HG03378 (cell line): ENCODE data around the gene CEP164.
"Not testable (repeated sequence)": the region's sequence is repeated elsewhere in the genome, so short reads cannot be mapped to it uniquely, and the experiment has no call there.

Source experiments
- ATAC-seq: cut with Tn5 transposase; IDR thresholded peaks from one replicate; pipeline ENCODE4 v1.9.1; 2021; ENCODE audit warnings: mild to moderate bottlenecking, moderate library complexity; ENCODE audit not compliant: unreplicated experiment

The CEP164 gene

GRCh38 chr11:117437041-117437790, 109.6 kb downstream of the CEP164 start:
- no peak for ATAC-seq

DNA sequence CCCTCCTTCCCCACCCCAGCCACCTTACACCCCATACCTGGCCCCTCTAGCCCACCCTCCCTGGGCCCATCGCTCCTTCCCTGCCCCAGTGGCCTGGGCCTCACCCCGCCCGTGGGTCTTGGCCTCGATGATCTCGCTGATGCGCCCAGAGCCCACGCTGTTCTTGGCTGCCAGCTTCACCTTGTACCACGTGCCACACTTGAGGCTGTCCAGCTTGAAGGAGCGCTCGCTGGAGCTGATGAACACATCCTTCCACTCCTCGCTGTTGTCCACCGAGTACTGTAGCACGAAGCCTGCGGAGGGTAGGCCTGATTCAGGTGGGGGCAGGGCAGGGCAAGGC, 110.1 kb downstream of the CEP164 start:
- ATAC-seq: no peak

DNA sequence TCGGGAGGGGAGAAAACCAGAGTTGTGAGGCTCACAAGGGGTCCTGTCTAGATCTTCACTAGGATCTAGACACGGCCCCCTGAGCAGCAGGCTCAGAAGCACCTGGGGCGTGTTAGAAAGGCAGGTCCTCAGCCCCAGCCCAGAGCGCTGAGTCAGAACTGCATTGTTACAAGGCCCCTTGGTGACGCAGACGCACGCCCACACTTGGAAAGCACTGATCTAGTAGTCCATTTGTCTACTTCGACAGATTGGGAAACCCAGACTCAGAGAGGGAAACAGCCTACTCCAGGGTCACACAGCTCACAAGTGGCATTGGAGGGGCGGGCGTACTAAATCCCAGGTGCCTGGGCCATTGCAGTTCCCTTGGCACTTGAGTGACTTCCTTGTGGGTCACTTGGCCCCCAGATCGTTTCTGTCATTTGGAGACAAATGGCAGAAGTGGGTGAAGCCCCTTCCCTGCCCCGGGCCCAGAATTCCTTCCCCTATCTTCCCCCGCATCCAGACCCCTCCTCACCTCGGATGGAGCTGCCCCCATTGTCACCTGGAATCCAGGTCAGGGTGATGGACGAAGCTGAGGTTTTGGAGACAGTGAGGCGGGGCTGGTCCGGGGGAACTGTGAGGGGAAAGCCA, 110.8 kb downstream of the CEP164 start:
- ATAC-seq: no peak

DNA sequence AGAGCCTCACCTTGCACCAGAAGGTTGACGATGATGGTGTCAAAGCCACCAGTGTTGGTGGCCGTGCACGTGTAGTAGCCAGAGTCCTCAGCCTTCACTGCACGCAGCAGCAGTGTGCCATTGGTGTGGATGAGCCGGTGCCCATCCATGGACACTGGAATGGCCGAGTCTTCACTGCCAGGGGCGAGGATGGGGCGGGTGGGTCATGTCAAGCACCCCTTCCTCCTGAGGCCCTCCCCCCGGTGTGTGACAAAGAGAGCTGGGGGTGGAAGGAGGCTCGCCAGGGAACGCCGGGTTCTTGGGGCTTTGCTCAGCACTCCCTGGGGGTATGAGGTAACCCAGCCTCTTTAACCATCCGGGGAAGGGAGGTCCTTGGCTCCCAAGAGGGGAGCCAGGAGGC, 111.6 kb downstream of the CEP164 start:
- no peak for ATAC-seq

- ATAC-seq: no peak
These were observed 112.6 kb downstream of the CEP164 start for GRCh38 chr11:117440258-117440657.

DNA sequence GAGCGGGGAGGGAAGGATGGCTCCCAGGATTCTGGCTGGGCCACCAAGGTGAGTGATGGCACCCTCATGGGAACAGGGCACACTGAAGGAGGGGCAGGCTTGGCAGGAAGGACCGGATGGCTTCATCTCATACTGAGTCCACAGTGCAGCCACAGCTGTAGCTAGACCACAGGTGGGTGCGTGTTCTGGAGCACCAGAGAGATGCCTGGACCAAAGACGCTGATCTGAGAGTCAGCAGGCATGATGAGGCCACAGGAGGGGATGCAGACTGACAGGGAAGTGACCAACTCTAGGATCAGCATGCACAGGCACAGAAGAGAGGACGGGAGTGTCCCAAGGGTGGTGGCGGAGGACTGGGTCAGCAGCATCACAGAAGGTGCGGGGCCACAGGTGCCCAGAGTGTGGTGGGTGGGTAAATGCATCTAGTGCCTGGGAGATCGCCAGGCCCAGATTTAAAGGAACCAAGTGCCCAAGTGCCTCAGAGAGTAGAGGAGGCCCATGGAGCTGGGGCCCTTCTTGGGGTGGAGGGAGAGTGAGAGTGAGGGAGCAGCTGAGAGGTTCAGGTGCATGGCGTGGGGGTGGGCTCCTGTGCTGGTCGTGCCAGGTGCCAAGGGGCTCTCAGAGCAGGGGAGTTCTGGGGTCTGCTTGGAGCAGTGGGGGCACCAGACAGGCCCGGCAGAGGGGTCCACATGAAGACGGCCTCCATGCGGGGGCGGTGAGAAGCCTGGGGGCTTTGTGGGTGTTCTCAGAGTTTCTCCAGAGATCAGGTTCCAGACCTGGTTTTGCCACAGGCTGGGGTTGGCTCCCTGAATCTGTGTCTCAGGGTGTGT, 113.7 kb downstream of the CEP164 start:
- ATAC-seq: no peak

- no peak for ATAC-seq
These were observed 114.6 kb downstream of the CEP164 start for GRCh38 chr11:117442049-117442868.

DNA sequence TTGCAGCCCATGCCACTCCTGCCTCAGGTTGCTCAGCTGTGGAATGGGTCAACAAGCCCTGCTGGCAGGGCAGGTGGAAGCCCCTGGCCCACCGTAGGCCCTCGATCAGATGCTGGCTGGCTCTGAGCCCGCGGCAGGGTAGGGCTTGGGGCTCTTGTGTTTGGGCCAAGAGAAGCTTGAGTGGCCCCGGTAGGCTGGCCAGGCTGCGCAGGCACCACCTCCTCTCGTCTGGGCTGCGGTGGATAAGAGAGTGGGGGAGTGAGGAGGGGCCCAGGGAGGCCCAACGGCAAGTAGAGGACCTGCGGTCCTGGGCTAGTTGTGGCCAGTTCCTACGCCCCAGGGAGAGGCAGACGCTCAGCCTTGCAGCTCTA, 115.2 kb downstream of the CEP164 start:
- ATAC-seq: no peak

DNA sequence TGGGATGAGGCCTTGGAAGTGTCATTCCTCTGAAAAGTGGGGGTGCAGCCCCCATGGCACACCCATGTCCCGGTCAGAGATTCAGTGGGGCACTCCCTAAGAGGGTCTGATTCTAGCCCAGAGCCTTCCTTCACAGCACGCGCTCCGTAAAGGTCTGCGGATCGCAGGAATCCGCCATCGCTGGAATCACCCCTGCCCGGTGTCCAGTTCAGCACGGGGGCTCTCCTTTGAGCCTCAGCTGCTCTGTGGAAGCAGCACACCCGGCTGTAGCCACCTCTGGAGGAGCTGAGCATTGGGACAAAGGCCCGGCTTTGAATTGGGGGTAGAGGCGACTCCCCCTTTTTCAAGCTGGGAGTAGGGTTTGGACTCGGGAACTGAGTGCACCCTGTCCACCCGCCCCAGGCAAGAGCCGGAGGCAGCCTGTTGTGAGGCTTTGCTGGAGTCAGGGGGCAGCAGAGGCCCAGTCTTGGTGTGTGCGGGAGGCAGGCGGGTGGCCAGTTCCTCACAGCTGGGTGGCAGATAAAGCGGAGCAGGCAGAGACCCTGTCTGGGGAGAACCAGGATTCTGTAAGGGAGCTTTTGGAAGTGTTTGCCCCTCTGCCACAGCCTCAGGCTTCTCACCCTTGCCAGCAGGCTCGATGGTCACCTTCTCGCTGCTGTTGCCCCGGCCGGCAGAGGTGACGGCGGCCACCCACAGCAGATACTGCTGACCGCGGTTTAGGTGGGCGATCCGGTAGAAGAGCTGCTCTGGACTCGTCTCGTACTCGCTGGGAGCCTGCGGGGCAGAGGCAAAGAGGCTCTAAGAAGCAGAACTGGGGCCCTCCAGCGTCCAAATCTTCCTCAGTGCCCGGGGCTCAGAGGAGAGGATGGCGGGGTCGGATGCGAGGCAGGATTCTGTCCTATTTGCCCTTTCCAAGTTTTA, 115.9 kb downstream of the CEP164 start:
- no peak for ATAC-seq

DNA sequence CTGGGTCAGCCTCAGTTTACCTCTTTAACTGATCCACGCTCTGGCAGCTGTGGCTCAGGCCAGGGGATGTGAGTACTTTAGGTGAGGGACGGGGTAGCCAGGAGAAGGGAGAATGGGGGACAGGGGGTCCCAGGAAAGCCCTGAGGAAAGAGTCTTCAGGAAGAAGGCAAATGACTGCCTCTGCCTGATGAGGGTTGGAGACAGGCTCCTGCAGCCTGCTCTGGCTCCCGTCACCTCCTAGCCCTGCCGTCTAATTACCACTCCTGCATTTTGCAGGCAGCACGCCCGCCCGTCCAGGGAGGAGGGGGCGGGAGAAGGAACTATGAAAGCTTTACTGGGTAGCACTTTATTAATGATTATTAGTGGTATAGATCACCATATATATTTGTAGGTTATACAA, 116.6 kb downstream of the CEP164 start:
- no peak for ATAC-seq

DNA sequence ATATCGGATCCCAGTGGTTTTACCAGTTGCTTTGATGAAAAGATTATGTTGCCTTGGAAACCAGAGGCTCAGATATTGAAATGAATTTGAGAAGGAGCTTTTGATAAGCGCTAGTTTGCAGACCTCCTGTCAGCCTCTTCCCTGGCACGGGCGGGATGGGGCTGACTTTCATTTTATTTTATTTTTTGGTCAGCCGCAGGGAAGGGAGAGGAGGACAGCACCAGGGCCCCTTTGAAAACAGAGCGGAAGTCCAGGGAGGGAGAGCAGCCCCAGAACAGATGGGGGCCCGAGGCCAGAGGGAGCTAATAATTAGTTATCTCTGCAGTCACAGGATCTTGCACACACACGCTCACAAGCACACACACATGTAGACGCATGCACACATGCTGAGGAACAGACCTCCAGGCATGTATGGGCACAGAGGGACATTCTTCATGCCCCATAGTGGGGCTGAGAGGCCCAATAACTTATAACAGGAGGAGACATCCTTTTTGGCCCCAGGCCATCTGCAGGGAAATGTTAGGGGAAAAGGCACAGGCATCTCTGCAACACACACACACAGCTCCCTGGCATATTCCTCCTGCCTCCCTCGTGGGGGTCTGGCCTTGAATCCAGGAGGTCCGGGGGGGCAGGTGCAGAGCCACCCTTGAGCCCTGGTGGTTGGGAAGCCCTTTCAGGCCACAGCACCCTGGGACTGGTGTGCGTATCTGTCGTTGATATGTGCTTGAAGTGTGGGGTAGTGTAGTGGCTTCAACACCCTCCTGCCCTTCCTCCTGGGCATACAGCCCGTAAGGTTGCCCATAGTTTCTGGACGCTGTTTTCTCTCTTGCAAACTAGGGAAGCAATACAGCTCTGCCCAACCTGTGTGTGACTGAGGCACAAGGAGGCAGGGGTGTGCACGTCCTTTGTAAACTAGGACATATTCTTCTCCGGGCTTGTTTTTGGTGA, 117.3 kb downstream of the CEP164 start:
- no peak for ATAC-seq

DNA sequence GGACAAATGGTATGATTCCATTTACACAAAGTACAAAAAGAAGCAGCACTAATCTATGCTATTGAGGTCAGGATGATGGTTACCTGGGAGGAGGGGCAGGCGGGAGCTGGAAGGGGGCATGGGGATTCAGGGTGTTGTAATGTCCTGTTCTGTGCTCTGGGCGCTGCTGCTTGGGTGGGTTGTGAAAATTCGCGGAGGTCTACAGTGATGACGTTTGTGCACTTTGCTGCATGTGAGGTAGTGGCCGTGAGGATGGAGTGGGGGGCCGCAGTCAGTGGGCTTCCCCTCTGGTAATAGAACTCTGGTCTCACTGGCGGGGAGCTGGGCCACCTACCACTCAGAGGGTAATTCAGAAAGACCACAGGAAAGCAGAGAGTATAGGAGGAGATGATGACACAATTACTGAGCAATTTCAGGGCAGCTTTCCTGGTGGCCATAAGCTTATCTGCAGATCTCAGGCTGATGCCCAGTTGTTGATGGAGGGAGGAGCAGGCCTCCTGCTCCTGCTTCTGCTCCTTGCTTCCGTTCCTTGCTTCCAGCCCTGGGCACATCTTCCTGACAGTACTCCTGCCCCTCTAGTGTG, 121.5 kb downstream of the CEP164 start:
- no peak for ATAC-seq

- ATAC-seq: no peak
These were observed 126.4 kb downstream of the CEP164 start for GRCh38 chr11:117453886-117454563.

DNA sequence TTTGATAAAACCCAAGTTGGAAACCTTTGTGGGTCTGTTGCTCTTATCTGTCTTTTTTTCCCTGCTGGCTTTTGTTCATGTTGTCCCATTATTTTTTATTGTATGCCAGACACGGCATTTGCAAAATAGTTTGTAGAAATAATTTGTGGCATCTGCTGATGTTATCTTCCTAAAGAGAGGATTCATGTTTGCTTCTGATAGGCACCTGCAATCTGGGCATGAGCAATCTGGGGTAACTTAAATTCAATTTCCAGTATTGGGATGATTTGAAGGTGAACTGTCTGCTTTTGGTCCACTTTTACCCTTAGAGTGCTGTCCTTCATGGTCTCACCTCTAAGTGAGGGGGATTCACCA, 126.9 kb downstream of the CEP164 start:
- no peak for ATAC-seq

DNA sequence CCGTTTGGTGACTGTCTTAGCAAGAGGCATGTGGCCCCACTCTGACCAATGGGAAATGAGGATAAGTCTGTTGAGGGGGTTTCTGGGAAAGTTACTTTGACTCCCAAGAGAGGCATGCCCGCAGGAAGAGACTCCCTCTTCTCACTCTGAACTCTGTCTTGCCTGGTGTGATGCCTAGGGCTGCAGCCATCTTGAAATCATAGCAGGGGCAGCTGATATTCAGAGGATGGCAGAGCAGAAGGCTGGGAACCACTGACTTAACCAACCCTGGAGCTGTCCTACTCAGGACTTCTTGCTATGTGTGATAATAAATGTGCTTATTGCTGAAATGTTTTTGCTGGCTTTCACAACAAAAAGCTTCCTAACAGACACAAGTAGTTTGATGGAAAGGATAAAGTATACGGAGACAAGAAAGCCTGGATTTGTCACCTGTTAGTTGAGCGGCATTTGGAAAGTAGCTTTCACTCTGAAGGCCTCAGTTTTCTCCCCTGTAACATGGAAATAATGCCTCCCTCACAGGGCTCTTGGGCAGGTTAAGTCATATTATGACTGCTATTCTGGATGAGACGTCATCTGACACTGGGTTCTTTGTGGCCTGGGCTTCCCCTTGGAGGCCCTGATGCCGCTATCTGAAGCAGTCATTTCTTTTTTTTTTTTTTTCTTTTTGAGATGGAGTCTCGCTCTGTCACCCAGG, 128.5 kb downstream of the CEP164 start:
- peak; percentile 70 for ATAC-seq

GRCh38 chr11:117456721-117457029, 129.0 kb downstream of the CEP164 start:
- ATAC-seq: not testable (repeated sequence)

- no peak for ATAC-seq
These were observed 129.6 kb downstream of the CEP164 start for GRCh38 chr11:117457031-117457785.
